ENCODE measurements around the gene NEO1. TPM values are rescaled to one million over a fixed set of nuclear protein-coding genes. Genes with fewer than 3 reads are reported as not detected.

NEO1 gene
- total RNA-seq, 4 donors from 2014 or later: 74.0 to 117 (median 107) TPM

DNA sequence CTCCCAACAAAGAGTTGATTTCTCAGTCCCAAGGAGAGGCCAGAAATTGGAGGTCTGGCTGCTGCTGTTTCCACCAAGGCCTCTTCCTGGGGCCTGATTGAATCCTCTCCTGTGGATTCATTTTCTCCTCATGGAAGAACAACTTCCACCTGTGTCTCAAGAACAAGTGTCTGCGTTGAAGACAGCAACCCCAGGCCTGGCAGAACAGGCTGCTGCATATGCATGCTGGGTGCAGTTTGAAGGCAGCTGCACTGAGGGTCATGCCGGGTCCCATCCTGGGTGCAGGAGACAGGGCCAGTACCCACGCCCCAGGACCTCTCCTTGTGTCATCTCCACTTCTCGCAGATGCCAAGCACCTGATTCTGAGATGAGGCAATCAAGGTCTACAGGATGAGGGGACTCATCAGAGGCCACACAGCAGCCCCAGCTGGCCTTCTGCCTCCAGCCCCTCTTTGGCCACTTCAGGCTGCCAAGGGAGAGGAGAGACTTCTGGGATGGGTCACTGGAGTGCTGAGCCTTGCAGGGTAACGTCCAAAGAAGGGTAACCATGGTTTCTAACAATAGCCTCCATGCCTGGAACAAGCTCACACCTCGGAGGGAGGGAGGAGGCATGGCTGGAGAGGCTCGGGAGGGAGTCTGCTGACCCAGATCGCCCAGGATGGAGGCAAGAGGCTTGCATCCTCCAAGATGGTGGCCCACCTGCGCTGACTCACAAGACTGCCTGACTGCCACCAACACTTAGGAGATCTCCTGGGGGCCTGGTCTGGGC lies 286.5 kb downstream of the NEO1 start:
- Histone ChIP-seq H3K27me3 (peaks cover 9% of the 10 kb centered on the region), H3K36me3 (no peaks in the 10 kb centered on the region), H3K4me1 (no peaks in the 10 kb centered on the region), H3K9me3 (no peaks in the 10 kb centered on the region), H3K27ac (no peak overlapping the region), H3K4me3 (no peak overlapping the region)
- DNase-seq (ENCODE audit: low spot score in 2 of 2): no peak
- WGBS: 91% methylated on average over 4 of the region's 9 CpGs
- no peak for TF ChIP-seq EP300 (IDR thresholded peaks at IDR 0.05)
- TF ChIP-seq, protein P1, sequence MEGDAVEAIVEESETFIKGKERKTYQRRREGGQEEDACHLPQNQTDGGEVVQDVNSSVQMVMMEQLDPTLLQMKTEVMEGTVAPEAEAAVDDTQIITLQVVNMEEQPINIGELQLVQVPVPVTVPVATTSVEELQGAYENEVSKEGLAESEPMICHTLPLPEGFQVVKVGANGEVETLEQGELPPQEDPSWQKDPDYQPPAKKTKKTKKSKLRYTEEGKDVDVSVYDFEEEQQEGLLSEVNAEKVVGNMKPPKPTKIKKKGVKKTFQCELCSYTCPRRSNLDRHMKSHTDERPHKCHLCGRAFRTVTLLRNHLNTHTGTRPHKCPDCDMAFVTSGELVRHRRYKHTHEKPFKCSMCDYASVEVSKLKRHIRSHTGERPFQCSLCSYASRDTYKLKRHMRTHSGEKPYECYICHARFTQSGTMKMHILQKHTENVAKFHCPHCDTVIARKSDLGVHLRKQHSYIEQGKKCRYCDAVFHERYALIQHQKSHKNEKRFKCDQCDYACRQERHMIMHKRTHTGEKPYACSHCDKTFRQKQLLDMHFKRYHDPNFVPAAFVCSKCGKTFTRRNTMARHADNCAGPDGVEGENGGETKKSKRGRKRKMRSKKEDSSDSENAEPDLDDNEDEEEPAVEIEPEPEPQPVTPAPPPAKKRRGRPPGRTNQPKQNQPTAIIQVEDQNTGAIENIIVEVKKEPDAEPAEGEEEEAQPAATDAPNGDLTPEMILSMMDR (IDR thresholded peaks at IDR 0.05): no peak
- TF ChIP-seq POLR2A (IDR thresholded peaks at IDR 0.05): no peak
- TF ChIP-seq POLR2AphosphoS5 (IDR thresholded peaks at IDR 0.05): no peak

DNA sequence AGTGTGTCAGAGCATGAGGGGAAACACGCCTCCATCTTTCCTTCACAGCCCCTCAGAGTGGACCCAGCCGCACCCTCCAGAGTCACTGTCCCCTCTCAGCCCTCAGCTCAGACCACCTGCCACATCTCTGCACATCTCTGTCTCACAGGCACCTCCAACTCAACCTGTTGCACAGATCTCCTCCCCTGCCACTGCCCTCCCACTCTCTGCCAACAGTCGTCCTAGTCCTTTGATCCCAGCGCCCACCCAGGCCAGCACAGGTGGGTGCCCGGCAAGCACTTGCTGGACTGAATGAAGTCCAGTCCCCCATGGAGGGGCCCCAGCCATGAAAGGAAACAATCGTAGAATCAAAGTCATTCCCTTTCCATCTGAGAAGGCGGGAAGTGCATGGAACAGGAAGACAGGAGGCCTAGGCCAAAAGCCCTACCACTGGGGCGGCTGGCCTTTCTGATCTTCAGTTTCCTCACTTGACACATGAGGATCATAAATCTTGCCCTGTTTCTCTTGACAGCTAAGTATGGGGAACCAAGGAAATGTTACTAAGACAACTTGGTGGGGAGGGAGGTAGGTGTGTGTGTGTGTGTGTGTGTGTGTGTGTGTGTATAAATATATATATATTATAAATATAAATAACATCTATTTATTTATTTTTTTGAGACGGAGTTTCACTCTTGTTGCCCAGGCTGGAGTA lies 288.4 kb downstream of the NEO1 start:
- H3K4me1 ChIP-seq: no peaks in the 10 kb centered on the region
- DNase-seq (ENCODE audit: low spot score in 2 of 2): no peak
- WGBS: 84% methylated on average over 7 of the region's 9 CpGs
- H3K27ac ChIP-seq: no peak overlapping the region
- TF ChIP-seq EP300 (IDR thresholded peaks at IDR 0.05): no peak
- H3K36me3 ChIP-seq: no peaks in the 10 kb centered on the region
- H3K27me3 ChIP-seq: peaks cover 16% of the 10 kb centered on the region
- H3K4me3 ChIP-seq: no peak overlapping the region
- H3K9me3 ChIP-seq: no peaks in the 10 kb centered on the region

DNA sequence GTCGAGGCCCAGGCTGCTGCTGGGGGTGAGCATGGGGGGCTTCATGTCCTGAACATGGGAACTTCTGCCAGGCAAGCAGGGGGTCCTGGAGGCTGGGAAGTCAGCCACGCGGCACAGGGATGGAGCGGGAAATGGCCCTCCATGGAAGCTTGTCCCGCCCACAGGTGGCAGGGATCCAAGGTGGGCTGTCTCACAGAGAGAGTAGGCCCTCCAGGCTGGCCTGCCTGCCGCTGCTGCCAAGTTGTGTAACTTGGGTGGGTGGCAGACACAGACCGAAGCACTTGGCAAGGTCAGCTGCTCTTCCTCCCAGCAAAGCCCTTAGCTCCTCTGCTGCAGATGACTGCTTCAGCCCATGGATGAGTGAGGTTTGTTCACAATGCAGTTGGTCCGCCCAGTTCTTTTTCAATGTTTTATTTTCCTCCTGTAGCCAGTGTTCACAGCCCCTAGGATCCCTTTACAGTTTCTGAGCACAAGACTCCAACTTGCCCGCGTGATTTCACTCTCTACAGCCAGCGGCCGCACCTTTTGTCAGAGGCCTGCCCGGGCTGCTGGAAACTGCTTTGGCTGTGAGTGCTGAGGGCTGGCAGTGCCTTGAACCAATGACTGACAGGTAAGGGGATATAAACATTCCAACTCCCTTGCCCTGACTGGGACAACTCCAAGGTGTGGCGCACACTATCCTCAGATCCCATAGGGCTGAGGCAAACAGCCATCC lies 289.8 kb downstream of the NEO1 start:
- Histone ChIP-seq H3K4me3 (no peak overlapping the region), H3K36me3 (no peaks in the 10 kb centered on the region), H3K4me1 (no peaks in the 10 kb centered on the region), H3K27me3 (peaks cover 23% of the 10 kb centered on the region), H3K27ac (no peak overlapping the region), H3K9me3 (no peaks in the 10 kb centered on the region)
- 93% methylated on average over 7 of the region's 14 CpGs for WGBS
- TF ChIP-seq, protein P1 (IDR thresholded peaks at IDR 0.05): no peak
- DNase-seq (ENCODE audit: low spot score in 2 of 2): no peak

DNA sequence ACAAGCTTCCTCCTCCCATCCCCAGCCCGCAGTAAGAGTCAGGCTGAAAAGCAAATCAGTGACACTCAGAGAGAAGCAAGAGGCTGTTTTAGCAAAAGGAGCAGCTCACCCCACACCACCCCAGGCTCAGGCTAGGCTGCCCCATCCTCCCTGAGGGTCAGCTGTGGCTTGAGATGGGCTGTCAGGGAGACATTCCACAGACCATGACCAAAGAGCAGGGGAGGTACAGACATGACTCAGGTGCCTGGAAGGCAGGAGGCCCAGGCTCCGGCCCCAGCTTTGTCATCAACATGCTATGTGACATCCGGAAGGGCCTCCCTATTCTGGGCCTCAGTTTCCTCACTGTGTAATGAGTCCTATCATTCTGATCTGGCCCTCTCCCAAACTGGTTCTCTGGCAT lies 291.8 kb downstream of the NEO1 start:
- no peaks in the 10 kb centered on the region for H3K4me1 ChIP-seq
- peaks cover 29% of the 10 kb centered on the region for H3K27me3 ChIP-seq
- no peaks in the 10 kb centered on the region for H3K36me3 ChIP-seq
- H3K27ac ChIP-seq: no peak overlapping the region
- no peak for DNase-seq (ENCODE audit: low spot score in 2 of 2)
- WGBS: 66% methylated on average over 2 of the region's 3 CpGs
- TF ChIP-seq POLR2AphosphoS5 (IDR thresholded peaks at IDR 0.05) (no peak), POLR2A (IDR thresholded peaks at IDR 0.05) (no peak), EP300 (IDR thresholded peaks at IDR 0.05) (no peak)
- TF ChIP-seq, protein P1 (IDR thresholded peaks at IDR 0.05): no peak
- H3K4me3 ChIP-seq: no peak overlapping the region
- no peaks in the 10 kb centered on the region for H3K9me3 ChIP-seq

DNA sequence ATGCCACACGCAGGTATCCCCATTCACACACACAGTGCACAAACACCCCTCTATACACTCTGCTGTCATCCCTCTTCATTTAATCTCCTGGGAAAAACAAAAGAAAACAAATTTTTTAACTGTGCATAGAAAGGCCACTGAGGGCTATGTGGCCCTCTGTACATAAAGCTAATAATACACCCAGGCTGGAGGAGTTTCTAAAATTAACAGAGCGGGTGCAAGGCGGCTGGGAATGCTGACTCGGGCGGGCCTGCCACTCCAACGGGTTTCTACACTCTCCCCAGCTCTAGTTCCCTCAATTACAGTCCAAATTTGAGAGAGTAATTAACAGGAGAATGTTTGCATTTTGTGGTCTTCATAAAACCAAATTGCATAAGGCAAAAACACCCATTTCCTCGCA lies 293.4 kb downstream of the NEO1 start:
- Histone ChIP-seq H3K27ac (no peak overlapping the region), H3K9me3 (no peaks in the 10 kb centered on the region), H3K27me3 (peaks cover 35% of the 10 kb centered on the region), H3K36me3 (no peaks in the 10 kb centered on the region), H3K4me1 (no peaks in the 10 kb centered on the region), H3K4me3 (no peak overlapping the region)
- TF ChIP-seq EP300 (IDR thresholded peaks at IDR 0.05) (no peak), POLR2A (IDR thresholded peaks at IDR 0.05) (no peak), POLR2AphosphoS5 (IDR thresholded peaks at IDR 0.05) (no peak)
- TF ChIP-seq, protein P1 (IDR thresholded peaks at IDR 0.05): no peak
- WGBS: 63% methylated on average over 7 of the region's 7 CpGs
- DNase-seq (ENCODE audit: low spot score in 2 of 2): no peak
